ENCODE results near the gene PRELID1.
A peak's percentile ranks its signal among the peaks of the same experiment; 100 is the strongest.

PRELID1 gene

GRCh38 chr5:177309351-177310191, 6.0 kb downstream of the PRELID1 start:
- H3K9me3 ChIP-seq (replicated peaks; ENCODE audit: insufficient read depth, low read length) = no peaks in the 10 kb centered on the region
- peak overlapping the region; percentile 99 for H3K4me3 ChIP-seq (ENCODE audit: low read length)
- H4K20me1 ChIP-seq (ENCODE audit: insufficient read depth, low read length) = 0 out of 2 replicates have a peak, but pooled peaks cover 7% of the 10 kb centered on the region
- peak; percentile 81 for DNase-seq
- H3K9me2 ChIP-seq (replicated peaks; ENCODE audit: insufficient read depth, low read length) = no peaks in the 10 kb centered on the region
- H3K4me2 ChIP-seq (ENCODE audit: low read depth, low read length) = peak overlapping the region; percentile 98; the same call in 1 of the 2 replicates
- peaks cover 67% of the 10 kb centered on the region for H3F3A ChIP-seq (ENCODE audit: insufficient read depth, low read length)
- H3K79me2 ChIP-seq (ENCODE audit: low read length) = peaks cover 71% of the 10 kb centered on the region
- H3K36me3 ChIP-seq (replicated peaks; ENCODE audit: insufficient read depth, low read length) = no peaks in the 10 kb centered on the region
- no peaks in the 10 kb centered on the region for H3K27me3 ChIP-seq (replicated peaks; ENCODE audit: insufficient read depth, low read length)
- peak overlapping the region; percentile 18; the same call in 1 of the 2 replicates for H3K27ac ChIP-seq (ENCODE audit: low read length)
- H3K4me1 ChIP-seq (ENCODE audit: low read length) = peaks cover 24% of the 10 kb centered on the region
- peak overlapping the region; percentile 89; the same call in 1 of the 2 replicates for H3K9ac ChIP-seq (ENCODE audit: low read length)
- H2AFZ ChIP-seq (ENCODE audit: low read length) = no peak overlapping the region
- peak; percentile 96 for TF ChIP-seq CTCF (IDR thresholded peaks at IDR 0.05; ENCODE audit: low read length)
- TF ChIP-seq EZH2phosphoT487 (IDR thresholded peaks at IDR 0.05; ENCODE audit: low read length) = no peak

- Histone ChIP-seq H2AFZ (ENCODE audit: low read length) (no peak overlapping the region), H3K9me2 (replicated peaks; ENCODE audit: insufficient read depth, low read length) (no peaks in the 10 kb centered on the region), H3K27ac (ENCODE audit: low read length) (peak overlapping the region; percentile 93; the same call in 1 of the 2 replicates), H4K20me1 (ENCODE audit: insufficient read depth, low read length) (0 out of 2 replicates have a peak, but pooled peaks cover 2% of the 10 kb centered on the region), H3F3A (ENCODE audit: insufficient read depth, low read length) (peaks cover 60% of the 10 kb centered on the region), H3K36me3 (replicated peaks; ENCODE audit: insufficient read depth, low read length) (no peaks in the 10 kb centered on the region), H3K9ac (ENCODE audit: low read length) (peak overlapping the region; percentile 89), H3K79me2 (ENCODE audit: low read length) (peaks cover 63% of the 10 kb centered on the region), H3K9me3 (replicated peaks; ENCODE audit: insufficient read depth, low read length) (no peaks in the 10 kb centered on the region), H3K27me3 (replicated peaks; ENCODE audit: insufficient read depth, low read length) (no peaks in the 10 kb centered on the region), H3K4me3 (ENCODE audit: low read length) (peak overlapping the region; percentile 99), H3K4me1 (ENCODE audit: low read length) (peaks cover 24% of the 10 kb centered on the region), H3K4me2 (ENCODE audit: low read depth, low read length) (peak overlapping the region; percentile 98)
- DNase-seq = no peak
- no peak for TF ChIP-seq EZH2 (optimal IDR thresholded peaks at IDR 0.05; ENCODE audit: low read depth, low read length)
- TF ChIP-seq EZH2phosphoT487 (IDR thresholded peaks at IDR 0.05; ENCODE audit: low read length) = no peak
- TF ChIP-seq CTCF (IDR thresholded peaks at IDR 0.05; ENCODE audit: low read length) = no peak
Observed at GRCh38 chr5:177310332-177310731, 6.7 kb downstream of the PRELID1 start.

- Histone ChIP-seq H3K9ac (ENCODE audit: low read length) (peak overlapping the region; percentile 89), H3K36me3 (replicated peaks; ENCODE audit: insufficient read depth, low read length) (no peaks in the 10 kb centered on the region), H2AFZ (ENCODE audit: low read length) (0 out of 2 replicates have a peak overlapping the region, but pooled peaks have one; percentile 17), H3F3A (ENCODE audit: insufficient read depth, low read length) (peaks cover 55% of the 10 kb centered on the region), H3K9me3 (replicated peaks; ENCODE audit: insufficient read depth, low read length) (no peaks in the 10 kb centered on the region), H3K4me2 (ENCODE audit: low read depth, low read length) (peak overlapping the region; percentile 98), H3K27ac (ENCODE audit: low read length) (peak overlapping the region; percentile 93; the same call in 1 of the 2 replicates), H3K4me1 (ENCODE audit: low read length) (peaks cover 18% of the 10 kb centered on the region), H3K9me2 (replicated peaks; ENCODE audit: insufficient read depth, low read length) (no peaks in the 10 kb centered on the region), H3K27me3 (replicated peaks; ENCODE audit: insufficient read depth, low read length) (no peaks in the 10 kb centered on the region), H4K20me1 (ENCODE audit: insufficient read depth, low read length) (no peaks in the 10 kb centered on the region), H3K79me2 (ENCODE audit: low read length) (peaks cover 58% of the 10 kb centered on the region), H3K4me3 (ENCODE audit: low read length) (peak overlapping the region; percentile 99)
- no peak for TF ChIP-seq CTCF (IDR thresholded peaks at IDR 0.05; ENCODE audit: low read length)
- TF ChIP-seq EZH2 (optimal IDR thresholded peaks at IDR 0.05; ENCODE audit: low read depth, low read length) = no peak
- no peak for TF ChIP-seq EZH2phosphoT487 (IDR thresholded peaks at IDR 0.05; ENCODE audit: low read length)
- peak; percentile 73 for DNase-seq
Observed at GRCh38 chr5:177310757-177311391, 7.3 kb downstream of the PRELID1 start.

All from MM.1S (cell line).